OCI-LY1 (cell line): Measurements from ENCODE around the gene TP53RK.

Source experiments
- H2AFZ ChIP-seq: fragments of 200-600 bp; sonication (generic), shearing (Covaris generic); 2 replicates; pipeline ENCODE4 v1.6.0; 2014; ENCODE audit warnings: antibody characterized with exemption, mild to moderate bottlenecking, low read length
- H3F3A ChIP-seq: fragments of 200-600 bp; sonication (generic), shearing (Covaris generic); 2 replicates; pipeline ENCODE4 v1.6.0; 2014; ENCODE audit warnings: mild to moderate bottlenecking, antibody characterized with exemption, low read length, moderate library complexity; ENCODE audit not compliant: insufficient read depth
- H3K27ac ChIP-seq: fragments of 200-600 bp; sonication (generic); 2 replicates; pipeline ENCODE4 v1.5.1; 2014; ENCODE audit warnings: low read length, mixed run types, mild to moderate bottlenecking, low read depth; ENCODE audit not compliant: poor library complexity, severe bottlenecking
- H3K27me3 ChIP-seq: fragments of 200-600 bp; sonication (generic); 2 replicates; pipeline ENCODE4 v1.6.0; 2014; ENCODE audit warnings: antibody characterized with exemption, mild to moderate bottlenecking, low read length, moderate library complexity; ENCODE audit not compliant: insufficient read depth
- H3K36me3 ChIP-seq: fragments of 200-600 bp; sonication (generic); 2 replicates; pipeline ENCODE4 v1.6.1; 2014; ENCODE audit warnings: mild to moderate bottlenecking, antibody characterized with exemption, low read length, moderate library complexity, mixed read lengths; ENCODE audit not compliant: insufficient read depth
- H3K4me1 ChIP-seq: fragments of 200-600 bp; sonication (generic); 2 replicates; pipeline ENCODE4 v1.5.1; 2014; ENCODE audit warnings: mild to moderate bottlenecking, low read length, moderate library complexity; ENCODE audit not compliant: insufficient read depth, severe bottlenecking
- H3K4me2 ChIP-seq: fragments of 200-600 bp; sonication (generic), shearing (Covaris generic); 2 replicates; pipeline ENCODE4 v1.6.1; 2014; ENCODE audit warnings: low read length
- H3K4me3 ChIP-seq: fragments of 200-600 bp; sonication (generic); 2 replicates; pipeline ENCODE4 v1.5.1; 2014; ENCODE audit warnings: low read length, low read depth, mild to moderate bottlenecking, mixed read lengths; ENCODE audit not compliant: poor library complexity, severe bottlenecking
- H3K79me2 ChIP-seq: fragments of 200-600 bp; shearing (Covaris generic); 2 replicates; pipeline ENCODE4 v1.6.1; 2016; ENCODE audit warnings: mixed run types, low read length, mixed read lengths; ENCODE audit not compliant: insufficient read depth
- H3K9ac ChIP-seq: fragments of 200-600 bp; sonication (generic), shearing (Covaris generic); 2 replicates; pipeline ENCODE4 v1.6.1; 2014; ENCODE audit warnings: mild to moderate bottlenecking, low read length, mixed read lengths
- H3K9me2 ChIP-seq: fragments of 200-600 bp; sonication (generic), shearing (Covaris generic); 2 replicates; pipeline ENCODE4 v1.6.1; 2014; ENCODE audit warnings: low read depth, mild to moderate bottlenecking, low read length, mixed read lengths
- H3K9me3 ChIP-seq: fragments of 200-600 bp; shearing (Covaris generic); 2 replicates; pipeline ENCODE4 v1.6.1; 2014; ENCODE audit warnings: low read length, mixed read lengths
- H4K20me1 ChIP-seq: fragments of 200-600 bp; sonication (generic), shearing (Covaris generic); 2 replicates; pipeline ENCODE4 v1.6.0; 2016; ENCODE audit warnings: mild to moderate bottlenecking, low read length; ENCODE audit not compliant: insufficient read depth
- EZH2 ChIP-seq: fragments of 200-600 bp; sonication (generic), shearing (Covaris generic); IDR thresholded peaks from 2 replicates; pipeline ENCODE4 v1.8.0; 2017; ENCODE audit warnings: borderline replicate concordance, mixed run types, mild to moderate bottlenecking, antibody characterized with exemption, low read length, moderate library complexity, mixed read lengths
- TF ChIP-seq, protein P1 (sequence below): fragments of 200-600 bp; sonication (generic), shearing (Covaris generic); IDR thresholded peaks from 2 replicates; pipeline ENCODE4 v1.5.1; 2017; ENCODE audit warnings: mild to moderate bottlenecking, antibody characterized with exemption, low read length, moderate library complexity, mixed read lengths

Gene TP53RK

GRCh38 chr20:46690219-46691106 lies 1.2 kb upstream of the TP53RK start:
- Histone ChIP-seq H3K9ac (peak overlapping the region; percentile 90), H3K79me2 (peaks cover 34% of the 10 kb centered on the region), H3K4me1 (peaks cover 33% of the 10 kb centered on the region), H3K9me3 (no peaks in the 10 kb centered on the region), H3F3A (no peaks in the 10 kb centered on the region), H2AFZ (peak overlapping the region; percentile 49), H3K27ac (no peak overlapping the region), H3K4me3 (peak overlapping the region; percentile 92), H3K9me2 (no peaks in the 10 kb centered on the region), H3K4me2 (peak overlapping the region; percentile 93), H3K27me3 (no peaks in the 10 kb centered on the region), H3K36me3 (peaks cover 21% of the 10 kb centered on the region), H4K20me1 (no peaks in the 10 kb centered on the region)
- TF ChIP-seq, protein P1, sequence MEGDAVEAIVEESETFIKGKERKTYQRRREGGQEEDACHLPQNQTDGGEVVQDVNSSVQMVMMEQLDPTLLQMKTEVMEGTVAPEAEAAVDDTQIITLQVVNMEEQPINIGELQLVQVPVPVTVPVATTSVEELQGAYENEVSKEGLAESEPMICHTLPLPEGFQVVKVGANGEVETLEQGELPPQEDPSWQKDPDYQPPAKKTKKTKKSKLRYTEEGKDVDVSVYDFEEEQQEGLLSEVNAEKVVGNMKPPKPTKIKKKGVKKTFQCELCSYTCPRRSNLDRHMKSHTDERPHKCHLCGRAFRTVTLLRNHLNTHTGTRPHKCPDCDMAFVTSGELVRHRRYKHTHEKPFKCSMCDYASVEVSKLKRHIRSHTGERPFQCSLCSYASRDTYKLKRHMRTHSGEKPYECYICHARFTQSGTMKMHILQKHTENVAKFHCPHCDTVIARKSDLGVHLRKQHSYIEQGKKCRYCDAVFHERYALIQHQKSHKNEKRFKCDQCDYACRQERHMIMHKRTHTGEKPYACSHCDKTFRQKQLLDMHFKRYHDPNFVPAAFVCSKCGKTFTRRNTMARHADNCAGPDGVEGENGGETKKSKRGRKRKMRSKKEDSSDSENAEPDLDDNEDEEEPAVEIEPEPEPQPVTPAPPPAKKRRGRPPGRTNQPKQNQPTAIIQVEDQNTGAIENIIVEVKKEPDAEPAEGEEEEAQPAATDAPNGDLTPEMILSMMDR, result no peak
- no peak for TF ChIP-seq EZH2

- peaks cover 27% of the 10 kb centered on the region for H3K36me3 ChIP-seq
- no peaks in the 10 kb centered on the region for H3F3A ChIP-seq
- peaks cover 33% of the 10 kb centered on the region for H3K4me1 ChIP-seq
- peak overlapping the region; percentile 90 for H3K9ac ChIP-seq
- H3K9me2 ChIP-seq, result no peaks in the 10 kb centered on the region
- H3K4me3 ChIP-seq, result peak overlapping the region; percentile 92
- H4K20me1 ChIP-seq, result no peaks in the 10 kb centered on the region
- H3K4me2 ChIP-seq, result peak overlapping the region; percentile 93
- H3K9me3 ChIP-seq, result no peaks in the 10 kb centered on the region
- no peak for TF ChIP-seq EZH2
- TF ChIP-seq, protein P1, result no peak
- H3K79me2 ChIP-seq, result peaks cover 36% of the 10 kb centered on the region
- no peaks in the 10 kb centered on the region for H3K27me3 ChIP-seq
- no peak overlapping the region; the same call in 1 of the 2 replicates for H2AFZ ChIP-seq
- peak overlapping the region; percentile 36 for H3K27ac ChIP-seq
Measured at GRCh38 chr20:46689754-46690085, 476 bp upstream of the TP53RK start.

DNA sequence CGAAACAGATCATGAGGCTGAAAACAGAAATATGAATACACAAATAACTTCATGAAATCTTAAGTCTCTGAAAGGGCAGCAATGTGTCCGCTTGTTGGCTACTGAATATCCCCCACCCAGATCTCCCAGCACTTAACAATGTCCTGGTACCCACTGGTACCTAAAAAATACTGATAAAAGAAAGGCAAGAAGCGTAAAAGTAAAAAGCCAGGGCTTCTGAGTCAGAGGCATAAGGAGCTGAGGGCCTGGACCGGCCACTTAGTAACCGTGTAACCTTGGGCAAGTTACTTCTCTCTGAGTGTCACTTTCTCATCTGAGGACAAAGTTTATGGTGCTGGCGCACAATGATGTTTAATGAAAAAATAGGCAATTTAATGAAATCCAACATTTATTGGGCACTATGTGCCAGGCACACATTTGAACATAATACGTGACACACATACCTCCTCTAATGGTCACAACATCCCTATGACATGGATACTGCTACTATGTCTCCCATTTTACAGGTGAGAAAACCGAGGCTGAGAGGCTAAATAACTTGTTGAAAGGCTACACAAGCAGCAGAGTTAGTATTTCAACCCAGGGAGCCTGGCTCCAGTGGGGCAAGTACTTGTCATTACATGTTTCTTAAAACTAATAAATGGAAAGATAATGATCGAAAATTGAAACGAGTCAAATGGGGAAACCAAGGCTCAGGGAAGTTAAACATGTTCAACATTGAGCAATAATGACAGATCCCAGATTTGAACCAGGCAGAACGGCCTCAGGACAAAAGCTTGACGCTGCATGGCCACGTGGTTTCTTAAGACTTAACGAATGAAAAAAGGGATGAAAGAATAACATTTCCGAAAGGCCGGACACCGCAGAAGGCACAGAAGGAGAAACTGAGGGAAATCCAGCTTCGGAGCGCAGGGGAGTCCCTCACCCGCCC lies 828 bp downstream of the TP53RK start:
- Histone ChIP-seq H3K4me1 (peaks cover 29% of the 10 kb centered on the region), H3K4me2 (peak overlapping the region; percentile 93), H3K27ac (peak overlapping the region; percentile 1), H3K9ac (peak overlapping the region; percentile 90), H3K9me2 (no peaks in the 10 kb centered on the region), H3K27me3 (no peaks in the 10 kb centered on the region), H3K79me2 (peaks cover 36% of the 10 kb centered on the region), H3K36me3 (peaks cover 31% of the 10 kb centered on the region), H3F3A (no peaks in the 10 kb centered on the region), H3K4me3 (peak overlapping the region; percentile 92), H2AFZ (no peak overlapping the region), H3K9me3 (no peaks in the 10 kb centered on the region), H4K20me1 (no peaks in the 10 kb centered on the region)
- no peak for TF ChIP-seq EZH2
- TF ChIP-seq, protein P1, result no peak
